Measurements from ENCODE around the gene CEP164. TPM values are rescaled to one million over a fixed set of nuclear protein-coding genes. Genes with fewer than 3 reads are reported as not detected.

CEP164 gene
- total RNA-seq, 1 experiment from 2014 or later, result 43.7 TPM

- DNase-seq, result no peak
- Histone ChIP-seq H3K27ac (ENCODE audit: low read length) (no peak overlapping the region), H3K4me3 (ENCODE audit: low read length) (no peak overlapping the region), H3K4me2 (ENCODE audit: low read length) (no peak overlapping the region), H3K9ac (ENCODE audit: low read length) (no peak overlapping the region), H2AFZ (ENCODE audit: low read length) (no peak overlapping the region), H3K27me3 (ENCODE audit: low read length) (peaks cover 49% of the 10 kb centered on the region), H3K36me3 (ENCODE audit: low read depth, low read length) (no peaks in the 10 kb centered on the region), H3K9me2 (replicated peaks; ENCODE audit: low read length) (no peaks in the 10 kb centered on the region), H3K4me1 (ENCODE audit: insufficient read depth, low read length) (no peaks in the 10 kb centered on the region), H3K79me2 (ENCODE audit: low read length) (no peaks in the 10 kb centered on the region), H3F3A (ENCODE audit: low read length, unreplicated experiment) (no peaks in the 10 kb centered on the region), H4K20me1 (ENCODE audit: low read length) (no peaks in the 10 kb centered on the region), H3K9me3 (ENCODE audit: low read length) (no peaks in the 10 kb centered on the region)
- BruUV-seq (replicated peaks), result no TSS peak
- no peak for ATAC-seq
- intact Hi-C loops (cut with micrococcal nuclease), result no loop called here
- POLR2A ChIA-PET (ENCODE audit: unreplicated experiment), result no interaction called here
- CTCF ChIA-PET, result no interaction called here
- TF ChIP-seq EZH2 (IDR thresholded peaks at IDR 0.05; ENCODE audit: low read length, unreplicated experiment), result no peak
- no peak for TF ChIP-seq EZH2phosphoT487 (IDR thresholded peaks at IDR 0.05; ENCODE audit: borderline replicate concordance, low read length)
- TF ChIP-seq CTCF (conservative IDR thresholded peaks at IDR 0.05; ENCODE audit: low read depth, low read length), result no peak
Observed at GRCh38 chr11:117430293-117430955, 102.8 kb downstream of the CEP164 start.

GRCh38 chr11:117431436-117431835 lies 103.8 kb downstream of the CEP164 start:
- Histone ChIP-seq H2AFZ (ENCODE audit: low read length) (no peak overlapping the region), H3K9ac (ENCODE audit: low read length) (no peak overlapping the region), H3K4me1 (ENCODE audit: insufficient read depth, low read length) (no peaks in the 10 kb centered on the region), H3K27ac (ENCODE audit: low read length) (no peak overlapping the region), H3K9me3 (ENCODE audit: low read length) (no peaks in the 10 kb centered on the region), H3K4me2 (ENCODE audit: low read length) (no peak overlapping the region), H3K79me2 (ENCODE audit: low read length) (no peaks in the 10 kb centered on the region), H3K4me3 (ENCODE audit: low read length) (no peak overlapping the region), H3F3A (ENCODE audit: low read length, unreplicated experiment) (no peaks in the 10 kb centered on the region), H3K36me3 (ENCODE audit: low read depth, low read length) (no peaks in the 10 kb centered on the region), H3K9me2 (replicated peaks; ENCODE audit: low read length) (no peaks in the 10 kb centered on the region), H4K20me1 (ENCODE audit: low read length) (no peaks in the 10 kb centered on the region), H3K27me3 (ENCODE audit: low read length) (peaks cover 59% of the 10 kb centered on the region)
- TF ChIP-seq CTCF (conservative IDR thresholded peaks at IDR 0.05; ENCODE audit: low read depth, low read length) (no peak), EZH2phosphoT487 (IDR thresholded peaks at IDR 0.05; ENCODE audit: borderline replicate concordance, low read length) (no peak), EZH2 (IDR thresholded peaks at IDR 0.05; ENCODE audit: low read length, unreplicated experiment) (no peak)
- no TSS peak for BruUV-seq (replicated peaks)
- no peak for ATAC-seq
- no peak for DNase-seq
- CTCF ChIA-PET, result no interaction called here
- intact Hi-C loops (cut with micrococcal nuclease), result no loop called here
- POLR2A ChIA-PET (ENCODE audit: unreplicated experiment), result no interaction called here

GRCh38 chr11:117433717-117434116 lies 106.1 kb downstream of the CEP164 start:
- Histone ChIP-seq H3K9me2 (replicated peaks; ENCODE audit: low read length) (no peaks in the 10 kb centered on the region), H3K4me1 (ENCODE audit: insufficient read depth, low read length) (no peaks in the 10 kb centered on the region), H3K9me3 (ENCODE audit: low read length) (no peaks in the 10 kb centered on the region), H3K4me2 (ENCODE audit: low read length) (no peak overlapping the region), H4K20me1 (ENCODE audit: low read length) (no peaks in the 10 kb centered on the region), H3K36me3 (ENCODE audit: low read depth, low read length) (no peaks in the 10 kb centered on the region), H3K4me3 (ENCODE audit: low read length) (no peak overlapping the region), H3K27me3 (ENCODE audit: low read length) (peaks cover 63% of the 10 kb centered on the region), H3K27ac (ENCODE audit: low read length) (no peak overlapping the region), H3F3A (ENCODE audit: low read length, unreplicated experiment) (no peaks in the 10 kb centered on the region), H2AFZ (ENCODE audit: low read length) (no peak overlapping the region), H3K9ac (ENCODE audit: low read length) (no peak overlapping the region), H3K79me2 (ENCODE audit: low read length) (no peaks in the 10 kb centered on the region)
- ATAC-seq (no peak), DNase-seq (no peak)
- TF ChIP-seq EZH2phosphoT487 (IDR thresholded peaks at IDR 0.05; ENCODE audit: borderline replicate concordance, low read length) (no peak), CTCF (conservative IDR thresholded peaks at IDR 0.05; ENCODE audit: low read depth, low read length) (no peak), EZH2 (IDR thresholded peaks at IDR 0.05; ENCODE audit: low read length, unreplicated experiment) (no peak)
- intact Hi-C loops (cut with micrococcal nuclease), result no loop called here
- BruUV-seq (replicated peaks), result no TSS peak
- ChIA-PET CTCF (no interaction called here), POLR2A (ENCODE audit: unreplicated experiment) (no interaction called here)

Measured in PC-3 (cell line).